ENCODE data around the gene HSD17B2. TPM values are rescaled to one million over a fixed set of nuclear protein-coding genes. Genes with fewer than 3 reads are reported as not detected.
"Not testable (repeated sequence)": the region's sequence is repeated elsewhere in the genome, so short reads cannot be mapped to it uniquely, and the experiment has no call there.

The HSD17B2 gene
- total RNA-seq, 1 donor from 2014 or later = 4.1 TPM

GRCh38 chr16:82133798-82134197 is 98.7 kb downstream of the HSD17B2 start:
- DNase-seq (ENCODE audit: low read depth) = no peak

GRCh38 chr16:82134846-82135245 is 99.8 kb downstream of the HSD17B2 start:
- DNase-seq (ENCODE audit: low read depth) = no peak

GRCh38 chr16:82135844-82136243 is 100.8 kb downstream of the HSD17B2 start:
- DNase-seq (ENCODE audit: low read depth) = no peak

GRCh38 chr16:82136956-82137821 is 102.1 kb downstream of the HSD17B2 start:
- no peak for DNase-seq (ENCODE audit: low read depth)

- DNase-seq (ENCODE audit: low read depth) = no peak
Measured at GRCh38 chr16:82137822-82138167, 102.7 kb downstream of the HSD17B2 start.

GRCh38 chr16:82138478-82139285 is 103.6 kb downstream of the HSD17B2 start:
- DNase-seq (ENCODE audit: low read depth) = no peak

- DNase-seq (ENCODE audit: low read depth) = not testable (repeated sequence)
Measured at GRCh38 chr16:82139286-82139571, 104.2 kb downstream of the HSD17B2 start.

- DNase-seq (ENCODE audit: low read depth) = no peak
Measured at GRCh38 chr16:82146556-82146955, 111.5 kb downstream of the HSD17B2 start.

- no peak for DNase-seq (ENCODE audit: low read depth)
Measured at GRCh38 chr16:82146957-82147356, 111.9 kb downstream of the HSD17B2 start.

- no peak for DNase-seq (ENCODE audit: low read depth)
Measured at GRCh38 chr16:82147546-82147945, 112.5 kb downstream of the HSD17B2 start.

Other genes with a start within 250 kb of the HSD17B2 start
- 0.62 and 1.0 TPM in 2 replicates for gene SDR42E1, start 23.8 kb upstream of the HSD17B2 start, total RNA-seq
- gene MPHOSPH6, start 135.0 kb downstream of the HSD17B2 start, total RNA-seq = 33.1 and 46.3 TPM in 2 replicates

Data from myocyte (in vitro differentiated cells).